Left lobe of liver (tissue), 2 donors: ENCODE results near the gene BIVM. TPM values are rescaled to one million over a fixed set of nuclear protein-coding genes. Genes with fewer than 3 reads are reported as not detected.

Experiments used
- ATAC-seq: fragments of 200-7000 bp; cut with Tn5 transposase; one replicate; pipeline ENCODE4 v1.9.1; 2020; ENCODE audit warnings: mild to moderate bottlenecking, moderate library complexity
- DNase-seq: peaks from one replicate; pipeline ENCODE4 v3.0.0-alpha.2; 2020; ENCODE audit warnings: low spot score
- total RNA-seq: library from RNA; stranded (reverse); gene quantifications from one replicate; pipeline ENCODE4 v1.2.1, GENCODE V29; 2021
- donor health status: DM: no; HTN: no; CAD: no; lungs with moderate emphysema.
- donor health status: DM: no; HTN: yes; CAD: no.

Gene BIVM
- total RNA-seq, 1 donor from 2014 or later = 19.6 TPM

DNA sequence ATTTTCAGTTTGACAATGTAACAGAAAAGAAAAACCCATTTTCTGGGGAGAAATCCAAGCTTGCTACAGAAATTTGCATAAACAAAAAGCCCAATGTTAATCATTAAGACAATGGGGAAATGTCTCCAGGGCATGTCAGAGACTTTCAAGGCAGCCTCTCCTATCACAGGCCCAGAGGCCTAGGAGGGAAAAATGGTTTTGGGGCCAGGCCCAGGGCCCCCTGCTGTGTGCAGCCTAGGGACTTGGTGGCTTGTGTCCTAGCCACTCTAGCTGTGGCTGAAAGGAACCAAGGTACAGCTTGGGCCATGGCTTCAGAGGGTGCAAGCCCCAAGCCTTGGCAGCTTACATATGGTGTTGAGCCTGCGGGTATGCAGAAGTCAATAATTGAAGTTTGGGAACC is 17.3 kb upstream of the BIVM start:
- ATAC-seq (no peak), DNase-seq (no peak)

GRCh38 chr13:102784483-102784882 is 14.4 kb upstream of the BIVM start:
- no peak for DNase-seq
- ATAC-seq = peak; percentile 78

- DNase-seq (peak; percentile 83), ATAC-seq (peak; percentile 91)
Measured at GRCh38 chr13:102788683-102789082, 10.2 kb upstream of the BIVM start.

- no peak for DNase-seq
- no peak for ATAC-seq
Measured at GRCh38 chr13:102792396-102792795, 6.5 kb upstream of the BIVM start.

DNA sequence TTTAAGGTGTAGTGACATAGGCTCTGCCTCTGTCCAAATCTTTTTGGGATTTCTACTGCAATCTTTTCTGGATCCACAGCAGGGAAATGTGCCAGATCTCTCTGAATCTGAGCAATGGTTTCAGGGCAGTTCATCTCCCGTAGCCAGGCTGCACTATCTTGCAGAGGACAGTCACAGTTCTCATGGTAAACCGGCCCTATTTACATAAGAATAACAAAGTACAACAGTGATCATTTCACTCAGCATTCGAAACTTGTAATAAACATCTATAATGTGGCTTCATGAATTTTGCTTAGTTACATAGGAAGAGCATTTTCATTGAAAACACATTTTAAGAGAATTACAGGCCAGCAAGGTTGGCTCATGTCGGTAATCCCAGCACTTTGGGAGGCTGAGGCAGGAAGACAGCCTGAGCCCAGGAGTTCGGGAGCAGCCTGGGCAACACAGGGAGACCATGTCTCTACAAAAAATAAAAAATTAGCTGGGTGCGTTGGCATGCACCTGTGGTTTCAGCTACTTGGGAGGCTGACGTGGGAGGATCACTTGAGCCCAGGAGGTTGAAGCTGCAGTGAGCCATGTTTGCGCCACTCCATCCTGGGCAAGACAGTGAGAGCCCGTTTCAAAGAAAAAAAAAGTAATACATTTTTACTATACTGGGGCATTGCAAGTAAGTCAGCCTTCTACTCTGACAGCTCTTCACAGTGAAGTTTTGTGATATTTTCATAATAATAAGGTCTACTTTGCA is 5.1 kb upstream of the BIVM start:
- ATAC-seq (no peak), DNase-seq (no peak)

DNA sequence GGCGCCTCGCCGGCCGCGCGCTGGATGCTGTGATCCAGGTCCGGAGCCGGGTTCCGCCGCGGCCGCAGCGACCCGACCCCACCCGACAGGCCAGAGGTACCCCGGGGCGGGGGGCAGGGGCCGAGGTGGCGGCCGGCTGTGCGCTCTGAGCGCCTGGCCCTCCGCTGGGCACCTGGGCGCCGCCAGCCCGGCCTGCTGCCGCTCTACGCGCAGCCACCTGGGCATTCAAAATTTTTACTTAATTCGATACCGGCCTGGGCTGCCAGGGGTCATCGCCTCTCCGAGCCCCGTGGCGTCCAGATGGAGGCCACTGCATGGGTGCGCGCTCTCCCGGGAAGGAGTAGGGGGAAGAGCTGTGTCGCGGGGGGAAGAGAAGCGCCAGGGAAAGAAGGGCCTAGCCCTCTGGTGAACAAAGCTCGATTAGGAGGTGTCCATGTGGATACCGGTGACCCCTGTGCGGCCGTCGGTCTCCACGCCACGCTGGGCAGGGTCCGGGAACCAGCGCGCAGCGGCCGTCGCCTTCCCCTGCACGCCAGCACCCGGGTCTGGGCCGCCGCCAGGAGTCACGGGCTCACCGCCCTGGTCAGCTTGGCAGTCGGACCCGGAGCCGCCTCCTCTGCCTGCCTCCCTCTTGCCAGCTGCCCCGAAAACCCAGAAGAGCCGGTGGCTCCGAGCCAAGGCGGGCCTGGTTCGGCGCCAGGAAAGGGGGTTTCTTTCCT is 666 bp downstream of the BIVM start:
- DNase-seq (peak; percentile 73), ATAC-seq (peak; percentile 58)

- DNase-seq = peak; percentile 86
- ATAC-seq = peak; percentile 83
Measured at GRCh38 chr13:102800145-102801041, 1.5 kb downstream of the BIVM start.

DNA sequence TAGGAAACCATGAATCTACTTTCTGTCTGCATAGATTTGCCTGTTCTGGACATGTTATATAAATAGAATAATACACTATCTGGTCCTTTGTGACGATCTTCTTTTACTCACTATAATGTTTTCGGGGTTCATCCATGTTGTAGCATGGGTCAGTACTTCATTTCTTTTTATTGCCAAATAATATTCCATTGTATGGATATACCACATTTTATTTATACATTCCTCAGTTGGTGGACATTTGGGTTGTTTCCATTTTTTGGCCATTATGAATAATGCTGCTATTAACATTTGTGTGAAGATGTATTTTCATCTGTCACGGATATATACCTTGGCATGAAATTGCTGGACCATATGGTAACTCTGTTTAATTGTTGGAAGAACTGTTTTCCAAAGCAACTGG is 6.8 kb downstream of the BIVM start:
- DNase-seq = no peak
- no peak for ATAC-seq

- ATAC-seq = no peak
- no peak for DNase-seq
Measured at GRCh38 chr13:102807699-102808098, 8.8 kb downstream of the BIVM start.

DNA sequence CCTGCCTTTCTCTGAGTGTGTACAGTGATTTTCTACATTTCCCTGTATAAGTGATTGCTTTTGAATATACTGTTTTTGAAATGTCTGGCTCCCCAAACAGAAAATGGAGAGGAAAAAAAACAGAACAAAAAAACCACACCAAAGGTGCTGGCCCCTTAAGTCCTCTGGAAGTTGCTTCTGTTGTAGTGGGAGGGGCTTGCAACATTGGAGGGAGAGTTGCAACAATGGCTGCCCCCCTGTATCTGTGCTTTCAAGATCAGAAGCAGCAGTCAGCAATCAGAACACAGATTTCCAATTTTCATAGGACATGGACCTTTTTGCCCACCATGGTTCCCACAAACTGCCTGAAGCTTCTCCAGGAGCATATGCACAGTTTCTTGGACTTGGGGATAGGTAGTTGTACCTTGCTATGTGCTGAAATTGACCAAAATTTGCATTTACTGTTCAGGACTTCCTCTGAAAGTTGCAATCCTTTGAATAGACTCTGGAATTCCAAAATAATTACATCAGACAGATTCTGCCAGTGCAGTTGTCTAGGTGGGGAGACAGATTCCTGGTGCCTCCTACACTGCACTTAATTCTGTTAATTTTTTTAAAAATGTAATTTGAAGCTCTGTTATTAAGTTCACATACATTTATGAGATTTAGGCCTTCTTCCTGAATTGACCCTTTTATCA is 13.8 kb downstream of the BIVM start:
- DNase-seq = no peak
- no peak for ATAC-seq

DNA sequence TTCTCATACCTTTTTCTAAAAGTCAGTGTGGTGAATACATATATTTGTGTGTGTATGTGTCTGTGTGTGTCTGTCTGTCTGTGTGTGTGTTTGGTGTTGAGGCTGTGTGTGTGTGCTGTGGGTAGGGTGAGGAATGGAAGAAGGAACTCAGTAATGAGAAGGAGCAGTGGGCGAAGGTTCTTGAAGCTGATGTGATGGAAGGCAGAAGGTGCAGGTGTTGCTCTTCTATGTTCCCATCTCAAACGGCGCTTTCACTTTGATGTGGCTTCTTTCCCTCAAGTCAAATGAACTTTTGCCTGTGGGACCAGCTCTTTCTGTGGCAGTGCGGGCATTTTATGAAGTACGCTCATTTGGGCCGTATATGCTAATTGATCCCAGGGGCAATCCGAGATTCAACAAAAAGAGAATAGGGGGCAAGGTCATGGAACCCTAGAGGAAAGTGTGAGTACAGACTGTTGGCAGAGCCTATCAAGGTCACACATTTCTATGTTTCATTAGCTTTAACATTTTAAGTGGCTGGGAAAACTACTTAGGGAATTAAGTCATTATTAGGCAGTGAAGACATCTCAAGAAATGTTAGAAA is 15.2 kb downstream of the BIVM start:
- ATAC-seq = no peak
- no peak for DNase-seq

- no peak for ATAC-seq
- no peak for DNase-seq
Measured at GRCh38 chr13:102814793-102815192, 15.9 kb downstream of the BIVM start.

DNA sequence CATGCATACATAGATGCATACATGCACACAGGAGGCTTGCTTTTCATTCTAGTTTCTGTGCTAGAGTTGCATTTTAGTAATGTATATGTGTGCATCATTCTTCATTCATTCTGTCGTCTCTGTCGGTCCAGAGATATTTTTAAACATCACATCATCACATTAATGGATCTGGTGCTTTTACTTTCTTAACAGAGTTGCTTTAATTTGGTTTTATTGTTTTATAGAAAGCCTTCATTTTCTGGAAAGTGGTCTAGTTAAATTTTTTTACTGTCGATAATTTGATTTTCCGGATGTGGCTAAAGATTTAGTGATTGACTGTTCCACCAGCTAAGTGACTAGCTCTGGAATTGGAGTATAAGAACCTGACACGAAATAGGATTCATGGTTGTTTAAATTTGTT is 16.9 kb downstream of the BIVM start:
- ATAC-seq = no peak
- DNase-seq = no peak

DNA sequence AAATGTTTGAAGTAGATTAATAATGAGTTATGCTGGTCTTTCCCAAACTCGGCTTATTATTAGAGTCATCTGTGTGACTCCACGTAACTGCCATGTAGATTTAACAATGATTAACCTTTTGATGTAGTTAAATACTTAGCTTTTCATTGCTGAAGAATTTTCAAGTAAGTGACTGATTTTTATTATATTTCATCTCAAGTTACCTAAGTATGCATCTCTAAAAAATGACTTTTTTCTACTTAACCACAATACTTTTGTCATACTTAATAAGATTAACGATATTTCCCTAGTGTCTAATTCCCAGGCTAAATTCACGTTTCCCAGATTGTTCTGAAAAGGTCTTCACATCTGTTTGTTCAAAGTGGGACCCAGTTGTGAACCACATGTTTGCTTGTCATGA is 17.8 kb downstream of the BIVM start:
- DNase-seq = no peak
- no peak for ATAC-seq

GRCh38 chr13:102817241-102817640 is 18.3 kb downstream of the BIVM start:
- ATAC-seq = no peak
- no peak for DNase-seq

DNA sequence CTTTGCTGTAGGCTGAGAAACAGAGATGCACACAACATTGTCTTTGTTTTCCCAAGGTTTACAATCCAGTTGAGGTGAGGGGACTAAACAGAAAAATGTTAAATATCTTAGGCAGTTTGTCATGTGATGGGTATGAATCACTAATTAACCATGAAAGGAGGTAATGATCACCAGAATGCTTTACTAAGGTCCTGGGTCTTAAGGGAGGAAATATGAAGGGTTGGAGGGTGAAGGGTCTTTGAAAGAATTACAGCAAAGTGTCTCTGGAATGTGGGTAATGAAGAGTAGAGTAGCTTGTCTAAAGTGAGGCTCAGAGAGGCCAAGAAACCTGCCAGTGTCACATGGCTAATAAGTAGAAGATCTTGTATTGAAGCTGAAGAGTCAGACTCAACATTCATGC is 19.0 kb downstream of the BIVM start:
- no peak for ATAC-seq
- DNase-seq = no peak

DNA sequence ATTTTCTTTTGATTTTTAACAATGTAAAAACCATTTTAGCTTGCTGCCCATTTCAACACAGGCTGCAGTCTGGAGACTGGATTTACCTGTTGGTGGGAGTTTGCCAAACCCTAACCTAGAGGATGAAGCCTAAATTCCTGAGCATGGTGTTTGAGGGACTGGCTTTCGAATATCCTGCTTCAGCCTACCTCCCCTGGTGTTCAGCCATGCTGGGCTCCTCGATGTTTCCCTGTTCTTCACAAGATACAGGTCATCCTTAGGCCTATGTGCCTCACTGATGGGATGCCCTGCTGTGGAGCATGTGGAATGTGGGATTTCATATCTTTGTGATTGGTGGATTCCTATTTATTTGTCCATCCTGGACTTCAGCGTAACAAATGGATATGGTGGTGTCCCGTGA is 26.5 kb downstream of the BIVM start:
- DNase-seq = no peak
- ATAC-seq = no peak

GRCh38 chr13:102825921-102826706 is 27.2 kb downstream of the BIVM start:
- no peak for ATAC-seq

GRCh38 chr13:102830646-102831045 is 31.7 kb downstream of the BIVM start:
- DNase-seq = peak; percentile 86
- peak; percentile 99 for ATAC-seq

More at GRCh38 chr13:102825921-102826706, 27.2 kb downstream of the BIVM start:
- no peak for DNase-seq

DNA sequence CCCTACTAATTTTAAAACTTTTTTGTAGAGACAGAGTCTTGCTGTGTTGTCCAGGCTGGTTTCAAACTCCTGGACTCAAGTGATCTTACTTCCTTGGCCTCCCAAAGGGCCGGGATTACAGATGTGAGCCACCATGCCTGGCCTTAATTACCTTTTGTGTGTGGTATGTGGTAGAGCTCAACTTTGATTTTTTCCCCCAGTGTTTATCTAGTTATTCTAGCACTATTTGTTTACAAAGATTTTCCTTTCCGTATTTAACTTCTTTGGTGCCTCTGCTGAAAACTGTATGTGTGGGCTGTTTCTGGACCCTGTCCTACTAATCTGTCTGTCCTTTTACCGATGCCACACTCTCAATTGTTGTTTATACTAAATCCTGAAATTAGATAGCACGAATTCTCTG is 37.6 kb downstream of the BIVM start:
- ATAC-seq = no peak
- DNase-seq = no peak
